NCI-H82 treated with DMSO at 0.1 percent for 48 hours (cell line): Measurements from ENCODE around the gene ATP5MC2.

Source experiments
- DNase-seq: peaks from one replicate; lab custom pipeline; 2025; ENCODE audit not compliant: unreplicated experiment; lab: John Stamatoyannopoulos, UW

The ATP5MC2 gene

GRCh38 chr12:53616950-53617349 is 58.9 kb downstream of the ATP5MC2 start:
- no peak for DNase-seq
